Activated B cell treated with CpG ODN at 0.5 μM for 24 hours (primary cell): ENCODE data around the gene RNF138. TPM values are rescaled to one million over a fixed set of nuclear protein-coding genes. Genes with fewer than 3 reads are reported as not detected.
A peak's percentile ranks its signal among the peaks of the same experiment; 100 is the strongest.

Experiments
- ATAC-seq: fragments of 200-7000 bp; cut with Tn5 transposase; one replicate; pipeline ENCODE4 v1.10.0; 2021; ENCODE audit warnings: low read depth, mild to moderate bottlenecking, moderate library complexity
- CTCF ChIA-PET: fragments of 350-600 bp; sonication (Branson Sonifier 250); formaldehyde crosslinking; loops from one replicate; lab custom pipeline; 2021; ENCODE audit warnings: antibody characterized with exemption; lab: Charles Lee
- POLR2A ChIA-PET: fragments of 350-600 bp; sonication (Branson Sonifier 250); formaldehyde crosslinking; loops from one replicate; lab custom pipeline; 2021; ENCODE audit warnings: antibody characterized with exemption; lab: Charles Lee
- DNase-seq: peaks from one replicate; pipeline ENCODE4 v3.0.0; 2022
- H3K27ac Mint-ChIP-seq: one replicate; pipeline ENCODE4 v1.8.0; 2020; ENCODE audit warnings: mixed read lengths
- H3K27me3 Mint-ChIP-seq: one replicate; pipeline ENCODE4 v1.8.0; 2021; ENCODE audit warnings: mixed read lengths
- H3K36me3 Mint-ChIP-seq: one replicate; pipeline ENCODE4 v1.8.0; 2021; ENCODE audit warnings: low read depth, mixed read lengths
- H3K4me1 Mint-ChIP-seq: one replicate; pipeline ENCODE4 v1.8.0; 2021; ENCODE audit warnings: mixed read lengths
- H3K4me3 Mint-ChIP-seq: one replicate; pipeline ENCODE4 v1.8.0; 2020; ENCODE audit warnings: mild to moderate bottlenecking, mixed read lengths
- H3K9me3 Mint-ChIP-seq: one replicate; pipeline ENCODE4 v1.8.0; 2020; ENCODE audit warnings: mixed read lengths
- CTCF ChIP-seq: fragments of 200-600 bp; IDR thresholded peaks from one replicate; pipeline ENCODE4 v1.8.0; 2022; ENCODE audit warnings: antibody characterized with exemption, mild to moderate bottlenecking
- intact Hi-C: fragments of 100-400 bp; cut with micrococcal nuclease; formaldehyde crosslinking; loops from one replicate; pipeline ENCODE4 v1.15.1; 2024
- total RNA-seq: library from RNA; stranded (reverse); gene quantifications from 2 replicates; pipeline ENCODE4 v1.2.3, GENCODE V29; 2022

RNF138 gene
- total RNA-seq, 1 donor from 2014 or later = 66.4 TPM

DNA sequence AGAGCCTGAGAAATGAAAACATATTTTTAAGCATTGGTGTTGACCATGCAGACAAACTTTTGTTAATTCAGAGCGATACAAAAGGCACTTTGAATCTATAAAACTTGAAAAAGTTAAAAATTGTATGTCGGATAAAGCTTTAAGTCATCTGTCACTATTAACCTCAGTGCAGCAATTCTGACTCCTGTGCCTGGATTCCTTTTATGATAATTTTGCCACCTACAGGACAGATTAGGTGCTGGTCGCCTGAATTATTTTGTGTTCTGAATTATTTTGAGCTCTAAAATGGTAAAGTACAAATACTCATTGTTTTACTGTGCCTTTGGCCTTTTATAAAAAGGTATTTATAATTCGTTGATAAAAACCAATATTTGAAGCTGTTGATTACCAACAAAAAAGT is 19.4 kb upstream of the RNF138 start:
- H3K4me1 Mint-ChIP-seq = no peaks in the 10 kb centered on the region
- intact Hi-C loops = loop anchor here (1.0 to 2.0 kb wide), 4 partner anchors 18 to 332 kb away; partner anchors contain the start of genes RNF138 and TRAPPC8
- H3K4me3 Mint-ChIP-seq = no peak overlapping the region
- no peak for DNase-seq
- H3K27me3 Mint-ChIP-seq = no peaks in the 10 kb centered on the region
- ChIA-PET POLR2A (interaction anchor here (0.6 to 1.8 kb wide), 7 partner anchors 12 to 163 kb away, joined by 3 to 13 read pairs (median 3); partner anchors contain the start of genes RNF138 and TRAPPC8), CTCF (interaction anchor here (0.7 to 2.8 kb wide), 17 partner anchors 11 to 642 kb away, joined by 3 to 25 read pairs (median 3); partner anchors contain the start of genes RNF125, RNF138 and TRAPPC8)
- no peak for TF ChIP-seq CTCF
- peak; percentile 28 for ATAC-seq
- peaks cover 13% of the 10 kb centered on the region for H3K36me3 Mint-ChIP-seq
- no peak overlapping the region for H3K27ac Mint-ChIP-seq
- no peaks in the 10 kb centered on the region for H3K9me3 Mint-ChIP-seq

GRCh38 chr18:32074206-32074605 is 17.5 kb upstream of the RNF138 start:
- Mint-ChIP-seq H3K9me3 (no peaks in the 10 kb centered on the region), H3K4me3 (no peak overlapping the region), H3K27ac (no peak overlapping the region), H3K4me1 (no peaks in the 10 kb centered on the region), H3K27me3 (no peaks in the 10 kb centered on the region), H3K36me3 (peaks cover 5% of the 10 kb centered on the region)
- TF ChIP-seq CTCF = no peak
- DNase-seq (no peak), ATAC-seq (no peak)
- ChIA-PET POLR2A (no interaction called here), CTCF (interaction anchor here (0.9 kb wide), 1 partner anchor 11 kb away, joined by 3 read pairs; no protein-coding TSS in a partner anchor)
- intact Hi-C loops = no loop called here

DNA sequence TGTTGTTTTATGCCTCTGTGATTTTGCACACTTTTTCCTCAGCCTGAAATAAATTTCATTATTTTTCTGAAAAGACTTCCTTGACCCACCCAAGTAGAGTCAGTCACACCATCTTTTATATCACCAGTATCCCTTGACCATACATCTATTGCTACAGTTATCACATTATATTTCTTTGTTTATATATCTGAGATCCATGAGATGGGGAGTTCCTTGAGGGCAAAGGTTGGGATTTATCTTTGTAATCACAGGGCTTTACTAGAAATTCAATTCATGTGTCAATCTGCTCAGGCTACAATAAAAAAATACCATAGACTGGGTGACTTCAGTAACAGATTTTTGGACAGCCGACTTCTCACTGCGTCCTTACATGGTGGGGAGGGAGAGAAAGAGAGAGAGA is 12.8 kb upstream of the RNF138 start:
- ChIA-PET CTCF (no interaction called here), POLR2A (interaction anchor here (1.6 to 2.0 kb wide), 2 partner anchors 13 to 60 kb away, joined by 4 to 8 read pairs; partner anchors contain the start of genes RNF125 and RNF138)
- Mint-ChIP-seq H3K9me3 (peaks cover 3% of the 10 kb centered on the region), H3K27me3 (no peaks in the 10 kb centered on the region), H3K4me1 (peaks cover 9% of the 10 kb centered on the region), H3K4me3 (no peak overlapping the region), H3K36me3 (no peaks in the 10 kb centered on the region), H3K27ac (no peak overlapping the region)
- ATAC-seq = no peak
- no peak for TF ChIP-seq CTCF
- DNase-seq = no peak
- intact Hi-C loops = no loop called here

DNA sequence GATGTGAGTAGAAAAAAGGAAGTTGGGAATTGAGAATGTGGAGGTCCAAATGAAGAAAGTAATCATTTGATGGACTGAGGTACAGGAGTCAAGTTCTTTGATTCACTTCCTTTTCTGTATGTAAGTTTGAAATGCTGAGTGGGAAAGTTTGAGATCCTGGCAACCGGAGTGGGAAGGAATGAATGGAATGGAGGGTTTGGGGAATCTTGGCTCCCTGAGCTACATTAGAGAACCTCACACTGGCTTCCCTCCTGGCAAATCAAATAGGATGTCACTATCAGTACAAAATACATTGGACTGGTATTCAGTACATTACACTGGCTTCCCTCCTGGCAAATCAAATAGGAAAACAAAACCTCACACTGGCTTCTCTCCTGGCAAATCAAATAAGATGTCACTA is 9.8 kb upstream of the RNF138 start:
- H3K36me3 Mint-ChIP-seq = no peaks in the 10 kb centered on the region
- peaks cover 25% of the 10 kb centered on the region for H3K4me1 Mint-ChIP-seq
- H3K9me3 Mint-ChIP-seq = peaks cover 3% of the 10 kb centered on the region
- TF ChIP-seq CTCF = no peak
- no peak overlapping the region for H3K4me3 Mint-ChIP-seq
- H3K27ac Mint-ChIP-seq = no peak overlapping the region
- ATAC-seq = no peak
- no peaks in the 10 kb centered on the region for H3K27me3 Mint-ChIP-seq
- DNase-seq = no peak
- POLR2A ChIA-PET = no interaction called here
- intact Hi-C loops = no loop called here
- CTCF ChIA-PET = no interaction called here

DNA sequence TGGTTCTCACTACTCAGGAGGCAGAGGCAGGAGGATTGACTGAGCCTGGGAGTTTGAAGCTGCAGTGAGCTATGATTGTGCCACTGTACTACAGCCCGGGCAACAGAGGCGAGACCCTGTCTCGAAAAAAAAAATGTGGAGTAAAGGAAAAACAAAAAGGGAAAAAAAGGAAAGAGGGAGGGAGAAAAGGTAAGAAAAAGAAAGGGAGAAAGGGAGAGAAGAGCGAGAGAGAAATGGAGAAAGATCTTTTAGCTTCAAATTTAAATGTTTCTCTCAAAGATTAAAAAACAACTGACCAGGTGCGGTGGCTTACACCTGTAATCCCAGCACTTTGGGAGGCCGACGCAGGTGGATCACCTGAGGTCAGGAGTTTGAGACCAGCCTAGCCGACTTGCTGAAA is 7.9 kb upstream of the RNF138 start:
- no peak for TF ChIP-seq CTCF
- Mint-ChIP-seq H3K4me1 (peaks cover 25% of the 10 kb centered on the region), H3K9me3 (peaks cover 3% of the 10 kb centered on the region), H3K27ac (peak overlapping the region; percentile 60), H3K36me3 (no peaks in the 10 kb centered on the region), H3K27me3 (no peaks in the 10 kb centered on the region), H3K4me3 (no peak overlapping the region)
- POLR2A ChIA-PET = interaction anchor here (1.3 to 2.8 kb wide), 5 partner anchors 8 to 141 kb away, joined by 3 to 17 read pairs (median 5); partner anchors contain the start of genes RNF138 and TRAPPC8
- CTCF ChIA-PET = no interaction called here
- intact Hi-C loops = no loop called here
- no peak for DNase-seq
- no peak for ATAC-seq
